Fibroblast of pulmonary artery (primary cell): ENCODE measurements around the gene SYCP2.

ENCODE experiments used
- DNase-seq: peaks from one replicate; pipeline ENCODE4 v3.0.0-alpha.2; 2010; ENCODE audit warnings: low read depth
- H3K4me3 ChIP-seq: replicated peaks from 2 replicates; pipeline ENCODE4 v1.5.1; 2011; ENCODE audit warnings: low read depth, mild to moderate bottlenecking, control low read depth, low read length, moderate library complexity
- CTCF ChIP-seq: IDR thresholded peaks from 2 replicates; pipeline ENCODE4 v1.5.1; 2011; ENCODE audit warnings: mild to moderate bottlenecking, control low read depth, low read length, inconsistent platforms; ENCODE audit errors: missing control alignments

The SYCP2 gene

GRCh38 chr20:59848182-59848581 lies 85.3 kb downstream of the SYCP2 start:
- DNase-seq = no peak
- no peak for TF ChIP-seq CTCF
- H3K4me3 ChIP-seq = no peak overlapping the region

DNA sequence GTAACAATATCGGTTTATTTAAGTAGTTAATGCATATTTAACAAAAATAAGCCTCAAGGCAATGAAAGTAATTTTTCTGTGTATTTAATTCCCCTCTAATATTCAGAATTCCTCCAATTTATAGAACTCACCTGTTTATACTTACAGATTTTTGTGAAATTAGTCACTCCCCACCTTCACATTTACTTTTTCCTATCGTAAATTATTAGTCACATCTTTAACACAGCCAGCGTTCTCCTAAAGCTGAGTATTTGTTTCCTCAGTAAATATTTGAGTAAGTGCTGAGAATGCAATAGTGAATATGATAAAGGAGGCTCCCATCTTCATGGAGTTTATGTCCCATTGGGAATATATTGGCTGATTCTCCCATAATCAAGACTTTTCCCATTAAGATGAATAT lies 88.0 kb downstream of the SYCP2 start:
- no peak for DNase-seq
- H3K4me3 ChIP-seq = no peak overlapping the region
- TF ChIP-seq CTCF = no peak

- H3K4me3 ChIP-seq = no peak overlapping the region
- no peak for TF ChIP-seq CTCF
- no peak for DNase-seq
These were observed 94.0 kb downstream of the SYCP2 start for GRCh38 chr20:59839400-59839799.

- no peak overlapping the region for H3K4me3 ChIP-seq
- no peak for DNase-seq
- TF ChIP-seq CTCF = no peak
These were observed 95.6 kb downstream of the SYCP2 start for GRCh38 chr20:59837623-59838394.

GRCh38 chr20:59836767-59837166 lies 96.7 kb downstream of the SYCP2 start:
- no peak for DNase-seq
- TF ChIP-seq CTCF = no peak
- H3K4me3 ChIP-seq = no peak overlapping the region

GRCh38 chr20:59835448-59836395 lies 97.7 kb downstream of the SYCP2 start:
- no peak overlapping the region for H3K4me3 ChIP-seq
- TF ChIP-seq CTCF = no peak
- peak; percentile 14 for DNase-seq
